Upper lobe of left lung (tissue), 4 donors: ENCODE data around the gene CDH12.

Experiments
- CTCF ChIP-seq, 6 experiments: fragments of 450-650 bp in 4 of 6; fragments of 200-600 bp in 2 of 6; sonication (generic) in 2 of 6; IDR thresholded peaks; one replicate each; pipeline ENCODE4 v1.5.1; 2016 to 2019; ENCODE audit warnings: antibody characterized with exemption in 6 of 6
- EP300 ChIP-seq, 4 donors: sonication (generic); formaldehyde crosslinking; IDR thresholded peaks; one replicate each; pipeline ENCODE4 v1.5.1; 2017; ENCODE audit warnings: antibody characterized with exemption in 4 of 4, control low read depth in 2 of 4

- TF ChIP-seq CTCF (IDR thresholded peaks at IDR 0.05) = no peak
- TF ChIP-seq EP300 (IDR thresholded peaks at IDR 0.05) = no peak
Measured at GRCh38 chr5:22665801-22666200, 187.3 kb downstream of the CDH12 start.
